Natural killer cell (primary cell): ENCODE measurements around the gene RARA. TPM values are rescaled to one million over a fixed set of nuclear protein-coding genes. Genes with fewer than 3 reads are reported as not detected.
A peak's percentile ranks its signal among the peaks of the same experiment; 100 is the strongest.

ENCODE experiments used
- ATAC-seq, 3 donors: fragments of 150-1000 bp in 2 of 3; fragments of 200-7000 bp in 1 of 3; cut with Tn5 transposase; 1 replicate in 1 of 3; 2 replicates in 2 of 3; pipeline ENCODE4 v1.10.0; 2021; ENCODE audit warnings: mild to moderate bottlenecking in 2 of 3, moderate library complexity in 2 of 3
- DNase-seq, 2 donors: peaks; one replicate each; pipeline versions ENCODE4 v3.0.0 to v3.0.0-alpha.2; 2013 to 2021; ENCODE audit warnings: mixed read lengths in 1 of 2
- H3K27ac ChIP-seq: one replicate; pipeline ENCODE4 v1.5.1; 2013; ENCODE audit warnings: mild to moderate bottlenecking, low read length
- H3K27me3 ChIP-seq: one replicate; pipeline ENCODE4 v1.6.1; 2013; ENCODE audit warnings: low read length; ENCODE audit not compliant: control insufficient read depth, insufficient read depth
- H3K36me3 ChIP-seq: one replicate; pipeline ENCODE4 v1.6.1; 2013; ENCODE audit warnings: low read length; ENCODE audit not compliant: control insufficient read depth, insufficient read depth
- H3K4me1 ChIP-seq: one replicate; pipeline ENCODE4 v1.6.1; 2013; ENCODE audit warnings: low read length; ENCODE audit not compliant: control insufficient read depth, insufficient read depth
- H3K4me3 ChIP-seq: one replicate; pipeline ENCODE4 v1.5.1; 2013; ENCODE audit warnings: low read length
- H3K9me3 ChIP-seq: one replicate; pipeline ENCODE4 v1.6.1; 2013; ENCODE audit warnings: low read length; ENCODE audit not compliant: control insufficient read depth, insufficient read depth
- H3K27ac Mint-ChIP-seq, 2 donors: one replicate each; pipeline ENCODE4 v1.8.0; 2022; ENCODE audit warnings: mild to moderate bottlenecking in 2 of 2, mixed read lengths in 2 of 2, moderate library complexity in 1 of 2
- H3K27me3 Mint-ChIP-seq, 2 donors: one replicate each; pipeline ENCODE4 v1.8.0; 2022; ENCODE audit warnings: low read depth in 2 of 2, mixed read lengths in 2 of 2
- H3K36me3 Mint-ChIP-seq: one replicate; pipeline ENCODE4 v1.8.0; 2022; ENCODE audit warnings: mixed read lengths
- H3K4me1 Mint-ChIP-seq, 2 donors: one replicate each; pipeline ENCODE4 v1.8.0; 2022; ENCODE audit warnings: mixed read lengths in 2 of 2
- H3K4me3 Mint-ChIP-seq: one replicate; pipeline ENCODE4 v1.8.0; 2022; ENCODE audit warnings: mild to moderate bottlenecking, moderate library complexity, mixed read lengths
- H3K9me3 Mint-ChIP-seq, 2 donors: one replicate each; pipeline ENCODE4 v1.8.0; 2022; ENCODE audit warnings: mixed read lengths in 2 of 2
- WGBS: methylation state at CpG from one replicate; pipeline ENCODE4 v1.1.7; 2013; ENCODE audit warnings: missing lambda C conversion rate; ENCODE audit not compliant: insufficient coverage; 5-methylcytosine and 5-hydroxymethylcytosine counted together
- intact Hi-C: fragments of 100-400 bp; cut with micrococcal nuclease; formaldehyde crosslinking; loops from one replicate; pipeline ENCODE4 v1.14.2; 2022
- total RNA-seq, 4 donors: library from RNA; stranded (reverse); fragments of 120-200 nt in 1 of 4; gene quantifications; one replicate each; pipeline versions ENCODE4 v1.2.3 to v1.2.4, GENCODE V29; 2013 to 2022
- TF ChIP-seq, protein P1 (sequence below): fragments of 200-600 bp; IDR thresholded peaks from one replicate; pipeline ENCODE4 v1.8.0; 2022; ENCODE audit warnings: antibody characterized with exemption

Gene RARA
- total RNA-seq, 3 donors from 2014 or later (not counting 1 experiment from before 2014, with no cell fraction given), result 75.9 to 94.6 (median 79.1) TPM

GRCh38 chr17:40325156-40326013 lies 16.4 kb downstream of the RARA start:
- peak overlapping the region; percentile 99 for H3K27ac Mint-ChIP-seq
- H3K4me1 ChIP-seq, result peaks cover 95% of the 10 kb centered on the region
- H3K4me3 Mint-ChIP-seq, result peak overlapping the region; percentile 49
- TF ChIP-seq, protein P1, sequence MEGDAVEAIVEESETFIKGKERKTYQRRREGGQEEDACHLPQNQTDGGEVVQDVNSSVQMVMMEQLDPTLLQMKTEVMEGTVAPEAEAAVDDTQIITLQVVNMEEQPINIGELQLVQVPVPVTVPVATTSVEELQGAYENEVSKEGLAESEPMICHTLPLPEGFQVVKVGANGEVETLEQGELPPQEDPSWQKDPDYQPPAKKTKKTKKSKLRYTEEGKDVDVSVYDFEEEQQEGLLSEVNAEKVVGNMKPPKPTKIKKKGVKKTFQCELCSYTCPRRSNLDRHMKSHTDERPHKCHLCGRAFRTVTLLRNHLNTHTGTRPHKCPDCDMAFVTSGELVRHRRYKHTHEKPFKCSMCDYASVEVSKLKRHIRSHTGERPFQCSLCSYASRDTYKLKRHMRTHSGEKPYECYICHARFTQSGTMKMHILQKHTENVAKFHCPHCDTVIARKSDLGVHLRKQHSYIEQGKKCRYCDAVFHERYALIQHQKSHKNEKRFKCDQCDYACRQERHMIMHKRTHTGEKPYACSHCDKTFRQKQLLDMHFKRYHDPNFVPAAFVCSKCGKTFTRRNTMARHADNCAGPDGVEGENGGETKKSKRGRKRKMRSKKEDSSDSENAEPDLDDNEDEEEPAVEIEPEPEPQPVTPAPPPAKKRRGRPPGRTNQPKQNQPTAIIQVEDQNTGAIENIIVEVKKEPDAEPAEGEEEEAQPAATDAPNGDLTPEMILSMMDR, result no peak
- no peaks in the 10 kb centered on the region for H3K36me3 Mint-ChIP-seq
- 66% methylated on average over 9 of the region's 13 CpGs for WGBS
- H3K9me3 Mint-ChIP-seq, result no peaks in the 10 kb centered on the region
- no peaks in the 10 kb centered on the region for H3K27me3 ChIP-seq
- peak overlapping the region; percentile 98 for H3K27ac ChIP-seq
- peak in 1 of 3 donors; percentile 1 for ATAC-seq
- peaks cover 78 to 86% of the 10 kb centered on the region in 2 donors for H3K4me1 Mint-ChIP-seq
- no peak overlapping the region for H3K4me3 ChIP-seq
- no peaks in the 10 kb centered on the region for H3K9me3 ChIP-seq
- intact Hi-C loops, result loop anchor here (1.0 kb wide), 1 partner anchor 7 kb away; no protein-coding TSS in a partner anchor
- no peaks in the 10 kb centered on the region for H3K36me3 ChIP-seq
- DNase-seq, result peak in 1 of 2 donors; percentile 79
- no peaks in the 10 kb centered on the region for H3K27me3 Mint-ChIP-seq

- H3K27me3 Mint-ChIP-seq, result no peaks in the 10 kb centered on the region
- Histone ChIP-seq H3K4me3 (peak overlapping the region; percentile 6), H3K4me1 (peaks cover 95% of the 10 kb centered on the region), H3K9me3 (no peaks in the 10 kb centered on the region), H3K27ac (peak overlapping the region; percentile 98), H3K27me3 (no peaks in the 10 kb centered on the region), H3K36me3 (peaks cover 6% of the 10 kb centered on the region)
- peak overlapping the region; percentile 80 for H3K4me3 Mint-ChIP-seq
- WGBS, result 19% methylated on average over 16 of the region's 17 CpGs
- ATAC-seq (peak; percentile 22 to 38 (median 24)), DNase-seq (peak; percentile 55 to 88)
- TF ChIP-seq, protein P1, result no peak
- H3K4me1 Mint-ChIP-seq, result peaks cover 79 to 85% of the 10 kb centered on the region in 2 donors
- H3K27ac Mint-ChIP-seq, result peak overlapping the region; percentile 99
- intact Hi-C loops, result loop anchor here (1.0 kb wide), 1 partner anchor 8 kb away; no protein-coding TSS in a partner anchor
- no peaks in the 10 kb centered on the region for H3K36me3 Mint-ChIP-seq
- no peaks in the 10 kb centered on the region for H3K9me3 Mint-ChIP-seq
Observed at GRCh38 chr17:40326014-40326831, 17.2 kb downstream of the RARA start.

DNA sequence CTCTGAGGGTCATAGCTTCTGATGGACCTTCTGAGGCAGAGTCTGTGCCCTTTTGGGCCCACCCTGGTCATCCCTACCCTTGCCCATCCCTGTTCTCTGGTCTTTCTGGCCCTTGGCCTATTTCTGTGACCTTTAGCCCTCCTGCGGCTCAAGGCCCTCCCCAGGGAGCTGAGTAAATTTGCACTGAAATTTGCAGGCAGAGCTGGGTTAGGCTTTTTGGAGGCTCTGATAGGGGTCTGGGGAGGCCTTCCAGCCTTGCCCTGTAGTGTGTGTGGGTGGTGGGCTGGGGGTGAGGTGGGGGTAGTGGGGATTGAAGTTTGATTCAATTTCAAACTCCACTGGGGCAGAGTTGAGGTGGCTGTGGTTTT lies 17.8 kb downstream of the RARA start:
- intact Hi-C loops, result loop anchor here (1.0 kb wide), 1 partner anchor 9 kb away; no protein-coding TSS in a partner anchor
- 36% methylated on average over 1 of the region's 1 CpG for WGBS
- TF ChIP-seq, protein P1, result no peak
- Histone ChIP-seq H3K27me3 (no peaks in the 10 kb centered on the region), H3K27ac (peak overlapping the region; percentile 98), H3K9me3 (no peaks in the 10 kb centered on the region), H3K4me3 (peak overlapping the region; percentile 6), H3K36me3 (peaks cover 12% of the 10 kb centered on the region), H3K4me1 (peaks cover 95% of the 10 kb centered on the region)
- peaks cover 76 to 85% of the 10 kb centered on the region in 2 donors for H3K4me1 Mint-ChIP-seq
- H3K4me3 Mint-ChIP-seq, result peak overlapping the region; percentile 80
- DNase-seq (no peak), ATAC-seq (no peak)
- no peaks in the 10 kb centered on the region for H3K9me3 Mint-ChIP-seq
- H3K27me3 Mint-ChIP-seq, result no peaks in the 10 kb centered on the region
- H3K27ac Mint-ChIP-seq, result peak overlapping the region; percentile 99
- no peaks in the 10 kb centered on the region for H3K36me3 Mint-ChIP-seq
